ENCODE measurements around the gene RNF41.
"Not testable (repeated sequence)": the region's sequence is repeated elsewhere in the genome, so short reads cannot be mapped to it uniquely, and the experiment has no call there.

The RNF41 gene

GRCh38 chr12:56206452-56207166, 15.1 kb downstream of the RNF41 start:
- DNase-seq, result peak in 1 of 2 donors; percentile 10

- no peak for DNase-seq
These were observed 16.3 kb downstream of the RNF41 start for GRCh38 chr12:56205445-56205844.

DNA sequence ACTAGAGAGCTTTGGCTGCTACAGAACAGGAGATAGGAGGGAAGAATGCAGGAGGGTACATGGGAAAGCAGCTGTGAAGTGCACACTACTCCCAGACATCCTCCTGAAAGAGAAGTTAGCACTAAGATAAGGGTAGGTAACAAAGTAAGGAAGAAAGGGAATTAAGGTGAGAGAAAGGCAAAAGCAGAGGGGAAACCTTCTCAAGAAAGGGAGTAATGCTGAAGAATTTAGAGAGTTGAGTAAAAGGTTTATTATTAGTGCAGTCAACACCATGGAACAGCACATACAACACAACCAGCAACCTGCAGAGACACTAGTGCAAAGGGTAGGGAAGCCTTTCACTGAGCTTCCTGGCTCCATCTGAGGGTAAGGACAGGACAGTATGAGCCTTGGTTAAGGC, 17.4 kb downstream of the RNF41 start:
- DNase-seq, result no peak

DNA sequence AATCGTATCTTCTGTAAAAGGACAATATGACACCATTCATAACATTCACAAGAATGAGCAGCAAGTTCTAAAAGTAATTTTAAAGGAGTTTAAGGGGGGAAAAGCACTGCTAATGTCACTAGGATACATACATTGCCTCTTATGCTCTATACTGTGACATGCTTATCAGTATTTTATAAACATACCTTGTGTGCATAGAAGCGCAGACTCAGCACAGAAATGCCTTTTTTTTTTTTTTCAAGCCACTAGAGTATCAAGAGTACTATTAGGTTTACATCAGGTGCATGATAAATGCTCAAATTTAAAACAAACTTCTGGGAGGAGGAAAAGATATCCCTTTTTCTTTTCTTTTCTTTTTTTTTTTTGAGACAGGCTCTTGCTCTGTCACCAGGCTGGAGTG, 18.9 kb downstream of the RNF41 start:
- no peak for DNase-seq

DNA sequence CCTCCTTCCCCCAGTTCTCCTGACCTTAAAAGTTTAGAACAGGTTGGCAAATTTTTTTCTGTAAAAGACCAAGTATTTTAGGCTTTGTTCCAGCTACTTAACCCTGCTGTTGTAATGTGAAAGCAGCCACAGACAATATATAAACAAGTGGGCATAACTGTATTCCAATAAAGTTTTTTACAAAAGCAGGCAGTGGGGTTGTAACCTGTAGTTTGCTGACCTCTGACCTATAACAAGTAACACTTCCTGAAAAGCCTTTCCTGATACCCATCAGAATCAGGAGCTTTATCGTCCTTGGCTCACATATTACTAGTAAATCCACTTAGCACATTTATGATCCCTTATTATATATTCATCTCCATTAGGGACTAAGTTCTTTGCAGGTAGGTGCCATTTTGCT, 19.4 kb downstream of the RNF41 start:
- DNase-seq, result no peak

GRCh38 chr12:56198836-56199235, 22.9 kb downstream of the RNF41 start:
- no peak for DNase-seq

DNA sequence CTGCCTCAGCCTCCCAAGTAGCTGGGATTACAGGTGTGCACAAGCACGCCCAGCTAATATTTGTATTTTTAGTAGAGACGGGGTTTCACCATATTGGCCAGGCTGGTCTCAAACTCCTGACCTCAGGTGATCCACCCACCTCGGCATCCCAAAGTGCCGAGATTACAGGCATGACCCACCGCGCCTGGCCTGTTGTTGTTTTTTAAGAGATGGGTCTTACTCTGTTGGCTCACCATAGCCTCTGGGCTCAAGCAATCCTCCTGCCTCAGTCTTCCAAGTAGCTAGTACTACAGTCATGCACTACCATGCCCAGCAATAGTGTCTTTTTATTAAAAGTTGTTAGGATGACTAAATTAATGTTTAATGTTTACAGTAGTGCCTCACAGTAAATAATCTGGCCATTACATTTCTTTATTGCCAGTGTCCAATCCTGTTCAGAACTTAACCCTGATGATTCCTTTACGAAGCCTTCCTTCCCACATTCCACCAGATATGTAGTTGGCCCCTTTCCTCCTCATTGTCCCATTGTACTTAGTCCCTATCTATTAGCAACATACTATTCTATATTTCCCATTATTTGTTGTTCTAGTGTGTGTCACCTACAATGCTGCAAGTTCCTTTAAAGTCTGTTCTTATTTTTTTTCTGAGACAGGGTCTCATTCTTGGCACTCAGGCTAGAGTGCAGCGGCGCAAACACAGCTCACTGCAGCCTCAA, 23.6 kb downstream of the RNF41 start:
- DNase-seq, result no peak

DNA sequence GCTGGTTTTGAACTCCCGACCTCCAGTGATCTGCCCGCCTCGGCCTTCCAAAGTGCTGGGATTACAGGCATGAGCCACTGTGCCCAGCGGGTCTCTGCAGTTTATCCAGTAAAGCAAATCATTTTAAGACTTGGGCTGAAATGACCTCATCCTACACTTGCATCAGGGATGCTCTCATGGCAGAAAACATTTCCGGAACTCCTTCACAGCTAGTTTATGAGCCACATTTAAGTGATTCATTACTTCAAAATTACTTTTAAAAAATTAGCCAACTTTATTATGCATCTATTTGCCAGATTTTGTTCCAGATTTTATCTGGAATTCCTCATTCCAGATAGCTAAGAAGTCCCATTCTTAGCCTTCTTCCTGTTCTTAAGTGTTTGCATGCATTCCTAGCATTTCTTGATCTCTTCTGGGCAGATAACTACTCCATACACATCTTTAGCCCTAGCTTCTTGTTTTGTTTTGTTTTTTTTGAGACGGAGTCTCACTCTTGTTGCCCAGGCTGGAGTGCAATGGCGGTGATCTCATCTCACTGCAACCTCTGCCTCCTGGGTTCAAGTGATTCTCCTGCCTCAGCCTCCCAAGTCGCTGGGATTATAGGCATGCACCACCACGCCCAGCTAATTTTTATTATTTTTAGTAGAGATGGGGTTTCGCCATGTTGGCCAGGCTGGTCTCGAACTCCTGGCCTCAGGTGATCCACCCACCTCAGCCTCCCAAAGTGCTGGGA, 24.7 kb downstream of the RNF41 start:
- DNase-seq, result not testable (repeated sequence)

DNA sequence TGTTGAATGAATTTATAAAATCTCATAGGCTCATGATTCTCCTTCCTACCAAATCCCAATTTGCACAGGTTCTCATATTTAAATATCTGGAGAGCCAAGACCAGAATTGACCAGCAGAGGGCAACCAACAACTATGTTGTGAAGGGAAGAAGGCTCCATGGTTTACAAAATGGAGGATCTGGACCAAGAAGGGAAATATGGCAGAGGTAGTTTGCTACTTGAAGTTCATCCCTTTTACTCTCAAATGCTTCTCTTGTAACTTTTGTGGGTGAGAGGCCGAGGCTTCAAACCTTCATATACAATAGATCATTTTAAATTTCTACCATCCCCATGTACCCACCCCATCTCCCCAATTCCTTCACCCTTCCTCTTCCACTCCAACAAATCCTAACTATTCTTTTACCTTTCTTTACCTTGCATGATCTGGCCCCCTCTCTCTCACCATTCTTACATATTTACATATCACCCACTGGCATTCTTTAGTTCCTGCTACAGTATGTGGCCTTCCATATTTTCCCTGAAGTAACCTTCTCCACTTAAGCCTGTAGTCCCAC, 28.6 kb downstream of the RNF41 start:
- peak; percentile 32 to 74 for DNase-seq

DNA sequence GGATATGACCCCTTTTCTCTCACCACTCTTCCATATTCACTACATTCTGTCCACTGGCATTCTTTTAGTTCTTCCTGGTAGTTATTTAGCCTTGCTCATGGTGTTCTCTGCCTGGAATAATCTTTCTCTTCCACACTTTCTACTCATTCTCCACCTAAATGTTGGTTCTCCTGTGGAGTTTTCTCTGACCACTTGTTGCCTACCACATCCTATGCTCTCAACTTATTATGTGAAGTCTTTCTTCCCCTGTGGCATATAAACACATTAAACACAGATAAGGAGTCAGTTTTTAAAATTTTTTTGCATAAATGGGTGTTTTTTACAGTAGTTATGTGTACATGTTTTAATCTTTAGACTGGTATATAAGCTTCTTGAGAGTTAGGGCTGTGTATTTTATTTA, 29.1 kb downstream of the RNF41 start:
- no peak for DNase-seq

- DNase-seq, result no peak
These were observed 31.0 kb downstream of the RNF41 start for GRCh38 chr12:56190695-56191155.

GRCh38 chr12:56189918-56190694, 31.6 kb downstream of the RNF41 start:
- peak; percentile 40 to 56 for DNase-seq

- peak; percentile 63 to 69 for DNase-seq
These were observed 32.4 kb downstream of the RNF41 start, which contains the start of gene SMARCC2 for GRCh38 chr12:56189099-56189917. Gene SMARCC2 (minus strand): TSS chr12:56189483. CDS start chr12:56189461, 22 bp downstream.

DNA sequence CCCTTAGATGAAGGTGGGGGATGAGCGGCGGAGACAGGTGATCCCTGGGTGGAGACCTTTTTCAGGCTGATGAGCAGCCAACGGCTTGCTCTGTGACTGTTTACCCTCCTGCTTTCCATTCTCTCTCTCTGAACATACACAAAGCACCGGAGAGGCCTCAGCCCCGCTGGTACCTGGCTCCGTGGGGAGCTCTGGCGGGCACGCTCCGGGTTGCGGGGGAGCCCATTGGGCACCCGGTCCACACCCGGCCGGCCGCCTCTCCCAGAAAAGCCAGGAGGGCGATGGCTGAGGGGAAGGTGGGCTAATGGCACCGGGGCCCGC, 33.0 kb downstream of the RNF41 start:
- DNase-seq, result peak in 1 of 2 donors; percentile 40

DNA sequence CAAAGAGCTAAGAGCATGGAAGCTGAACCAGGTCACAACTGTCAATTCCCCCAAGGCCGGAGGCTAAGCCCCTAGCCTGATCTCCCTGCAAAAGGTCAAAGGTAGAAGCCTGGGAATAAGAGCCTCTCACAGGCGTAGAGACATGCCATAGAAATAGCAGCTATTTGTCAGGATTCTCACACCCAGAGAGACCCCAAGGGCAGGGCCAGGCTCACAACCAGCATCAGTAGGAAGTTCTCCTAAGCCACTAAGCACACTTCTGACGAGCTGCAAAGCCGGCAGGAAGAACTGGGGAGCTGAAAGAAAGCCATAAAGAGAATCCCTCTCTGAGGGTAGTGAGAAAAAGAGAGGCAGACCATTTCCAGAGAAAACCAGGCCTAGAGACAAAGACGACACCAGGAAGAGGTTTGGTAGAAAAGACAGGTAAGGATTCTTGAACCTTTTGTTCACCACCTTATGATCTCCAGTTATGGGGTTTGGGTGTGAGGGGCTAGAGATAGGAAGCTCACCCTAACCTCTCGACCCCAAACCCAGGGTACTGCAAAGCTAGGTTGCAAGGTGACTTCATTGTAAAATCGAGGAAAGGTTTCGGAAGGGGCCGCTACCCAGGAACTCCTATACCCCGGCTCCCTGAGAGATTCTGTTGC, 33.5 kb downstream of the RNF41 start:
- no peak for DNase-seq

DNA sequence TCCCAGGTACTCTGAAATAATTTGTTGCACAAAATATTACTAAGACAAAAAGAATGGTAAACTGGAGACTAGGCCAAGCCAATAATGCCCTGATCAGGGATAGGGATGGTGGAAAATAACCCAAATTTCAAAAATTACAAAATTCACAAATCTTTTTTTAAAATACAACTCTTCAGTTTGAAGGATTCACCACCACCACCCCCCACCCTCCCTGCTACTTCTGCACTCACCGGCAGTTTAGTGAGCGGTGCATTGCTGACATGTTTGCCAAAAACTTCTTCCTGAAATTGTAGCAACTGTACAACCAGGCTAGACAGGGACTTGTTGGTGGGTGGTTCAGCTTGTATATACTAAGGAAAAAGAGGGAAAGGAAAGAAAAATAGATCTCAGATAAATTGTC, 34.8 kb downstream of the RNF41 start:
- DNase-seq, result no peak

- DNase-seq, result no peak
These were observed 43.4 kb downstream of the RNF41 start for GRCh38 chr12:56178347-56178746.

- no peak for DNase-seq
These were observed 48.9 kb downstream of the RNF41 start for GRCh38 chr12:56172839-56173238.

GRCh38 chr12:56169229-56169759, 52.4 kb downstream of the RNF41 start:
- DNase-seq, result no peak

GRCh38 chr12:56165369-56165768, 56.4 kb downstream of the RNF41 start:
- no peak for DNase-seq

DNA sequence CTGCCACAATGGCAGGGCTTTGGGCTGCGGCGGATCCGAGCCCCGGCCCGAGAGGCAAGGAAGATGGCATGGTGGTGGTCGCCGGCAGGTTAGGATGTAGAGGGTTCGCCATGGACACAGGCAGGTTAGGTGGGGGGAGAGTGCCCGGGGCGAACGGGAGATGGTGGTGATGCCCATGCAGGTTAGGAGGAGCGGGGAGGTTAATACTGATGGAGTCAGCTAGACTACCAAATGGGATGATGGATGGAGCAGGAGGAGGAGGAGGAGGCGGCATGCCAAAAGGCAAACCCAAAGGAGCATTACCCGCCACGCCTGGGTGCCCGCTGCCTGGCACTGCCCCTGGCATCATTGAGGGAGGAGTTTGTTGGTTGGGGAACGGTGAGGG, 57.4 kb downstream of the RNF41 start:
- DNase-seq, result no peak

All from hippocampal formation (tissue), 2 donors.